NB4 (cell line): ENCODE data around the gene MT1F.

ENCODE experiments used
- CTCF ChIP-seq: IDR thresholded peaks from one replicate; pipeline ENCODE4 v1.5.1; 2012; ENCODE audit warnings: low read depth, low read length
- MYC ChIP-seq: IDR thresholded peaks from 2 replicates; pipeline ENCODE4 v1.6.1; 2011; ENCODE audit warnings: low read depth, low read length
- POLR2A ChIP-seq: IDR thresholded peaks from 2 replicates; pipeline ENCODE4 v1.6.1; 2011; ENCODE audit warnings: mild to moderate bottlenecking; ENCODE audit not compliant: insufficient read length; ENCODE audit errors: extremely low read depth

- no peak for TF ChIP-seq CTCF
- no peak for TF ChIP-seq POLR2A
- no peak for TF ChIP-seq MYC
These were observed 10.1 kb downstream of the MT1F start, which contains the start of gene MT1G for GRCh38 chr16:56667581-56668571.
